NCI-H460 (cell line): ENCODE data around the gene AGBL4. TPM values are rescaled to one million over a fixed set of nuclear protein-coding genes. Genes with fewer than 3 reads are reported as not detected.
"Not testable (repeated sequence)": the region's sequence is repeated elsewhere in the genome, so short reads cannot be mapped to it uniquely, and the experiment has no call there.

ENCODE experiments used
- DNase-seq: peaks from one replicate; pipeline ENCODE4 v3.0.0-alpha.2; 2016; ENCODE audit warnings: low read depth; ENCODE audit errors: extremely low read depth
- polyA plus RNA-seq: library from polyadenylated mRNA; depleted of rRNA; stranded (reverse); fragments of >200 nt; gene quantifications from 2 replicates; pipeline ENCODE4 v1.2.3, GENCODE V29; 2014; cell fraction: nucleus; rRNA removed
- total RNA-seq: library from RNA; depleted of rRNA; stranded (reverse); fragments of >200 nt; shearing (Covaris generic); gene quantifications from 2 replicates; pipeline ENCODE4 v1.2.3, GENCODE V29; 2014; rRNA removed

The AGBL4 gene
- total RNA-seq, result not detected in 2 replicates
- not detected in 2 replicates for polyA plus RNA-seq

- peak; percentile 7 for DNase-seq
Observed at GRCh38 chr1:50023292-50024159, at the start of gene AGBL4. AGBL4 (minus strand) TSS chr1:50023954.

- no peak for DNase-seq
Observed at GRCh38 chr1:50066806-50067205, 43.1 kb upstream of the AGBL4 start.

GRCh38 chr1:50060279-50060678 is 36.5 kb upstream of the AGBL4 start:
- DNase-seq, result peak; percentile 3

- DNase-seq, result no peak
Observed at GRCh38 chr1:50048791-50049190, 25.0 kb upstream of the AGBL4 start.

GRCh38 chr1:50047916-50048694 is 24.4 kb upstream of the AGBL4 start:
- DNase-seq, result peak; percentile 4

GRCh38 chr1:50038237-50038809 is 14.6 kb upstream of the AGBL4 start:
- DNase-seq, result no peak

- no peak for DNase-seq
Observed at GRCh38 chr1:50027794-50028193, 4.0 kb upstream of the AGBL4 start.

- DNase-seq, result no peak
Observed at GRCh38 chr1:49995734-49996133, 28.0 kb downstream of the AGBL4 start.

GRCh38 chr1:49971088-49971487 is 52.7 kb downstream of the AGBL4 start:
- DNase-seq, result no peak

GRCh38 chr1:49951385-49951784 is 72.4 kb downstream of the AGBL4 start:
- no peak for DNase-seq

- DNase-seq, result not testable (repeated sequence)
Observed at GRCh38 chr1:49915301-49915700, 108.5 kb downstream of the AGBL4 start.

GRCh38 chr1:49906365-49906764 is 117.4 kb downstream of the AGBL4 start:
- DNase-seq, result no peak

GRCh38 chr1:49864581-49864980 is 159.2 kb downstream of the AGBL4 start:
- no peak for DNase-seq

GRCh38 chr1:49854741-49855140 is 169.0 kb downstream of the AGBL4 start:
- no peak for DNase-seq

- no peak for DNase-seq
Observed at GRCh38 chr1:49842596-49842995, 181.2 kb downstream of the AGBL4 start.

- no peak for DNase-seq
Observed at GRCh38 chr1:49841767-49842166, 182.0 kb downstream of the AGBL4 start.

- DNase-seq, result no peak
Observed at GRCh38 chr1:49824261-49824660, 199.5 kb downstream of the AGBL4 start.

GRCh38 chr1:49817681-49818080 is 206.1 kb downstream of the AGBL4 start:
- DNase-seq, result no peak

GRCh38 chr1:49787013-49787412 is 236.7 kb downstream of the AGBL4 start:
- DNase-seq, result not testable (repeated sequence)

GRCh38 chr1:49765034-49765433 is 258.7 kb downstream of the AGBL4 start:
- DNase-seq, result no peak

- not testable (repeated sequence) for DNase-seq
Observed at GRCh38 chr1:49738118-49738517, 285.6 kb downstream of the AGBL4 start.
